CD4-positive, alpha-beta T cell treated with Interferon gamma for 1 hour (primary cell): ENCODE results near the gene SPEF2.

Experiments
- DNase-seq: peaks from one replicate; pipeline ENCODE4 v3.0.0-alpha.2; 2020

Gene SPEF2

DNA sequence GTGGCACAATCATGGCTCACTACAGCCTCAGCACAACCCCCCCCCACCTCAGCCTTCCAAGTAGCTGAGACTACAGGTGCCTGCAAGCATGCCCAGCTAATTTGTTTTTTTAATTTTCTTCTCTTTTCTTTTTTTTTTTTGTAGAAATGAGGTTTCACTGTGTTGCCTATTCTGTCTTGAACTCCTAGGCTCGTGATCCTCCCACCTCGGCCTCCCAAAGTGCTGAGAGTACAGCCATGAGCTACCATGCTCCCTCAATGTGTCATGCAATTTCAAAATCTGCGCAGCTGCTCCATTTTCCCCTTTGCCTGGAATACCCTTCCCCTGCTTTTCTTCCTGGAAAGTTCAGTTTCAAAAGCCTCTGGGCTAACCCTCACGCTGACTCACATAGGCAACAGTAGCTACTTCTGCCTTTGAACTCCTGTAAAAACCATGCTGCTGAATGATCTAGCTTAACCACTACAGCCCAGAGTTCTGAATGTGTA, 168.0 kb downstream of the SPEF2 start:
- DNase-seq, result no peak

DNA sequence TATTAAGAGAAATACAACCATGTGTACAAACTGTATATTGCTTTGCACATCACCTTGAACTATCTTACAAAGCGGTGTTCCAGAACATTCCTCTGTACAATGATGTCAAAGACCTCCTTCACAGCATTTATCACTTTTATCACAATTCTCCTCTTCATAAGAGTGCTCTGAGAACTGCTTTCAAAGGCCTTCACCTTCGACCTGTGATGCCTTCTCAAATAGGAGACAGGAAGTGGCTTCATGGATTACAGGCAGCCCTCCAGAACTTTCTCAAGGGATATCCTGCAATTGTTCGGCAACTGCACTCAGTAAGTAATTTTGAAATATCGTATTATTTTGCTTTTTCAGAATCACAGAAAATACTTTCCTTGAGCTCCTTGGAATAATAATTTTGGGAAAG, 171.1 kb downstream of the SPEF2 start:
- no peak for DNase-seq

DNA sequence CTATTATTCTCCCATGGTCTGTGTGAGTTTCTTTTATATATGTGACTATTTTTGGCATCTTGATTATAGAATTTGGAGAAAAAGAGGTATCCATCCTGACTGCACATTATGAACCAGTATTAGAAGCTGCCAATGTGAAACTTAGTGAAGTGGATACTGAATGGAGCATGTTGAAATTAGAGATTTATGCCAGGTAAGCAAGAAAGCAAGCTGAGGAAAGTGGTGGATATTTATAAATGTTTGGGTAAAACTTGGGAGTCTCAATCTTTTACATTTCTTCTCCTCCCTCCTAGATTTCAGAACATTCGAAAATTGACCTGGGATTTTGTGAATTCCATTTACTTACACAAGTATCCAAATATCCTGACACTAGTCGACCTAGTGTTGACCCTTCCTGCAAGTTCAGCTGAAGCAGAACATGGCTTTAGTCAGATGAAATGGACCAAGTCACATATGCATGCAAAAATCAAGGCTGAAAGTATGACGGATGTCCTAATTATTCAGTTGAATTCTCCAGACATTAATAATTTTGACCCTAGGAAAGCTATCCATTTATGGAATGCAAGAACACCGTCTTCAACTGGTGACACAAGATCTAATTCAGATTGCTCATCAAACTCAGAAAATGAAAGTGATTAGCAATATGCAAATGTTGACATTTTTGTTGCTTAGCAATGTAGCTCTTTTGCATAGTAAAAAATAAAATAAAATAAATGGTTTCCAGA, 172.2 kb downstream of the SPEF2 start:
- no peak for DNase-seq

DNA sequence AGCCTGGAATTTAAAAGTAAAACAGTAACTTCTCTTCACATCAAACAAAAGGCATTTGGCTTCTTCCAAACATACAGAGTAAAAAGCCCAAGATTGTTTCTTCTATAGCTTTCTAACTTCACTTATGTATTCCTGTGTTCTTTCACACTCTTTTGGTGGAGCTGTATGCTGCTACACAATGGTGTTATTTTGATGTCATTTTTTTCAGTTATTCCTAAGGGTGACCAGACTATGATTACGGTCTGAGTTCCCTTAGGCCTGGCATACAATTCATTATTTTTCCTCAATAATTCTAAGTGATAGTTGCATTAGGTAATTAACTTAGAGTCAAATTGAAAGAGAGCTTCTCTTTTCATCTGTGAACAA, 172.8 kb downstream of the SPEF2 start:
- no peak for DNase-seq

DNA sequence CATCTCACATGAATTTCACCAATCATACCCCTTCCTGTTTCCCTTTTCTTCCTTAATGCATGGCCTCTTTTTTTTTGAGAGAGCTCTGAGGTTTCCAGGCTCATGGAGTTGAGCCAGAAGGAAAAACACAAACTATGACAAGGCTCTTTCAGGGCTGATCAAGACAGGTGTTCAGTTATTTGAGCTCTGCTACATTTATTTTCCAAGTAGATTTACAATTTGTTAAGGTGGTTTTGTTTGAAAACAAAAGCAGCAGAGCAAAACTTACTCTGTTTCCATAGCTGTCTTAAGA, 176.6 kb downstream of the SPEF2 start:
- no peak for DNase-seq

DNA sequence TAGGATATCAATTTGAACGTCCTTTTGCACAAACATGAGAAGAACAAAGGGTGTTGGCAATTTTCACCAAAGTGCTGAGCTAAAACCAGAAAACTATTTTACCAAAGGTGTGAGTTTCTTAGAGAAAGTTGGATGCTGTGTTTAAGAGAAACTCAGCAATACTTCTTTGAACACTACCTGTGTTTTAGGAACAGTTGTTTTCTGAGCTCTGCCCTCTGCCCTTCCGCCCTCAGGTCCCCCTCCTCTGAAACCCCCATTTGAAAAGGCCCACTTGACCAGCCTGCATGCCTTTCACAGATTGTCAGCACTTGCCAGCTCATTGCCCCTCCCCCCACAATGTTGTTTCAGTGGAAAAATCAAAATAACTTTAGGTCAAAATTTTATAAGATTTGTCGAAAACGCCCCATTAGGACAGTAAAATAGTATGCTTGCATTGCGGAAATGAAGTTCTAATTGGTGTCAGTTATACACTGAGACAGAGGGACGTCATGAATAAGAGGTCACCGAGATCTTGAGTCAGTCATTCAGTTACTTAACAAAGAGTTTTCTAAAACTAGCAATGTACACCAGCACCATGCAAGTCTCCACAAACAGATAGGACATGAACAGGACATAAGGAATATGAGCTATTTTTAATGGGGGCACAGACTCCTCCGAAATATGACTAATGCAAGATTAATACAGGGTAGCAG, 177.2 kb downstream of the SPEF2 start:
- no peak for DNase-seq

DNA sequence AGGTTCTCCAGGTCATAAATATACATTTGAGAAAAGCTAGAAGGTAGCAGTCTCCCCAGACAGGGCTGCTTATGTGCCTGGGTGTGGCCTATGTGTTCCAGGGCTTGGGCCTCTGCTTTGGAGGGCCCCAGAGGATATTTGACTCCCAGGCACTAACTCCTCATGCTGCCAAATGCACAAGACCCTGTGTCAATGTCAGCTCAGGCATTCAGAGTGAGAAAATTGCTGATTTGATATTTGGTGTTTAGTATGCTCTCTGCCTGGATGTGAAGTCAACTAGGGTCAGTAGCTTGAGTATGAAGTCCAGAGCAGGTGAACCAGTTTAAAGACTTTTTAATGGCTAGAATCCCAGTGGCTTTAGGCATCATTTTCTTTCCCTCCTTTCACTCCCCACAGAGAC, 181.5 kb downstream of the SPEF2 start:
- DNase-seq, result no peak

DNA sequence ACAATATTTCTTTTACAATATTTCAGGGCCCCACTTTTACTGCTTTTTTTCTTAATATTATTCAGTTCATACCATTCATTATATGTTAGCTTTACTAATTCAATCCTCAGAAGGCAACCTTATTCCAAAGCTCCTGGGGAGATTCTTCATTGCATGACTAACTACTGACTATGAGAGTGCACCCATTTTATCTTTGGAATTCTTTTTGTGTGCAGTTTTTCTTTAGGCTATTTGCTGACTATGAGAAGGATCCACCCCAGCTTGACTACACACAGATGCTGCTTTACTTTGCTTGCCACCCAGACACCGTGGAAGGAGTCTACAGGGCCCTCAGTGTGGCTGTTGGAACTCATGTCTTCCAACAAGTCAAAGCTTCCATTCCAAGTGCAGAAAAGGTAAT, 182.1 kb downstream of the SPEF2 start:
- no peak for DNase-seq

DNA sequence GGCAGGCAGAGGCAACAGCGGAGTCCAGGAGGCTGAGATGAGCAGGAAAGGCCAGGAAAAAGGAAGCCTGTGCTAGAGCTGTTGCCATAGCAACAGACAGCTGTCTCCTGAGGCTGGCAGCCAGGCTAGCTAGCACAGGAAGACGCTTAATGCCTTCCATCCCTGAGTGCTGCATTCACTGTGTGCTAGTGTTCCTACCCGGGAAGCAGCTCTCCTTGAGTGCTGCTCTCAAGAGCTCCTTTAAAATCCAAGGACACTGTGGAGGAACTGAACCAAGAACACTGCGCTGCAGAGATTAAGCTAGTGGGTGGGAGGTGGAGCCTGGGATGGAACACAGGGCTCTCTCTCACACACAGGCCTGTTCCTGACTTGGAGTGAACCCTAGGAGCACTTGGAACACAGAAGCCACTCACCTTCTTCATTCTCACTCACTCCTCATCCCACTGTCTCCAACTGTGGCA, 185.6 kb downstream of the SPEF2 start:
- DNase-seq, result no peak

DNA sequence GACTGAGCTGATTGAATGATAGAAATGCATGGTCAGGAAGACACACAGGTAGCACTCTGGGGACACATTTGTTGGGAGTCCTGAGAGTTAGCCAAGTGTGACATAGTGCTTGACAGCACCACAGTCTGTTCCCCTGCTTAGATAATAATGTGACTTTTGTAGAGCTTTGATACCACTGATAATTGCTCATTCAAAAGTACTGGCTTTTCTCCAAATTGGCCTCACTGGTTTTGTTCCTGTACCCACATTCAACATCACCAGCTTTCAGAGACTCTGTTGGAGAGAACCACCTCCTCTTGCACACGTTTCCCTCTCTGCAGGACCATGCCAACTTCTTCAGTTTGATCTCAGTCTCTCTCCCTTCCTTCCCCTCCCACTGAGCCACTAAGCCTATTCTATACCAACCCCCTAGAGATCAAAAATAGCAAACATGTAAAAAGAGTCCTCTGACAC, 186.6 kb downstream of the SPEF2 start:
- no peak for DNase-seq

DNA sequence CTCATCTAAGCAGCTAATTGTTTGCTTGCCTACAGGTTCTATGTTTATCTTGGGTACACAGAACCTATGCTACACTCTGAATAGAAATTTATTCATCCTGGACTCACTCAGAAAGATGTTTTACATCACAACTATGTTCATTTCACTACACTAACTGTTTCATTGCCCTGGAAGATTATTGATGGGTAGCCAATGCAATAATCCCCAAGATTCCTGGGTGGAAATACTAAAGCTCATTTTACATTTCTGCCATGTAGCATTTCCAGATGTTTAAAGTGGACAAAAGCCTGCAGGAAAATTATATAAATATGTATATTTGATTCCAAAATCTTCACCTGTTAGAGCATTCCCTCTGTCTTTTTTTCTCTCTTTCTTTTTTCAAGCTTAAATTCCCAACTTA, 187.2 kb downstream of the SPEF2 start:
- DNase-seq, result no peak

DNA sequence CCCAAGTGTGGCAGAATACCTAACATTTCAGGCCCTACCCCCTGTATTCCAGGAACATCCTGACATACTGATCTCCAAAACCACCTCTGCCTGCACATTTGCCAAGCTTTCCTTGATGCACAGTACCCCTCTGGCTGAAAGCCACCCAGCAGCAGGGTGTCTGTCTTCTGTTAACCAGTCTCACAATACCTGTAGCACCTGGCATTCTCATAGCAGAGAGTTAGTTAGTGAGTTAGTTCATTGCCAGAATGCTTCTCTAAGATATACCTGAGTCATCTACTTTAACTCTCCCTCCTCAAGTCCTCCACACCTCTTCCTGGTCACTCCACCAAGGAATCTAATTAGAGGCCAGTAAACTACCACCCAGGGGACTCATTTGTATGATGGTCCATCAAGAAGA, 192.9 kb downstream of the SPEF2 start:
- DNase-seq, result no peak

DNA sequence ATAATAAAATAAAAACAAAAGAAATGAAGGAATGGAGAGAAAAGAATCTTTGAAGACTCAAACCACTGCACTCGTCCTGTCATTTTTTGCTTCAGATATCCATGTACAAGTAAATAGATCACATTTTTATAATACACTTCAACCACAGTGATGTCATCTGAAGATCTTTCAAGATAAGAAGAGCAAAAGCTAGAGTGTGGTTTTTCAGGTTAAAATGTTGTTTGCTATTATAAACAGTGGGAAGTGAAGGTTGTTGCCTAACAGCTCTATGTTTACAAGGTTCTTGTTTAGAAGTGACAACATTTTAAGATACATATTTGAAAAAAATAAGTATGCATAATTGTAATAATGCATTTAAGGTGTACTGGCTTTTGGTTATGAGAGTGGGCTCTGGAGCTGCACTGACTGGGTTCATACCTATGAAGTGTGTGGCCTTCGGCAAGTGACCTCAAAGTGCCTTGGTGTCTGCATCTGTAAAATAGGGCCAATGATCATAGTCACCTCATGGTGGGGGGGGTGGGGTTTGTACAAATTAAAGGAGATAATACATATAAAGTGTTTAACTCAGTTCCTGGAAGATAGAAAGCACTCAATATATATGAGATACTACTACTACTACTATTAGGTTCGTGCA, 193.6 kb downstream of the SPEF2 start:
- peak; percentile 27 for DNase-seq

DNA sequence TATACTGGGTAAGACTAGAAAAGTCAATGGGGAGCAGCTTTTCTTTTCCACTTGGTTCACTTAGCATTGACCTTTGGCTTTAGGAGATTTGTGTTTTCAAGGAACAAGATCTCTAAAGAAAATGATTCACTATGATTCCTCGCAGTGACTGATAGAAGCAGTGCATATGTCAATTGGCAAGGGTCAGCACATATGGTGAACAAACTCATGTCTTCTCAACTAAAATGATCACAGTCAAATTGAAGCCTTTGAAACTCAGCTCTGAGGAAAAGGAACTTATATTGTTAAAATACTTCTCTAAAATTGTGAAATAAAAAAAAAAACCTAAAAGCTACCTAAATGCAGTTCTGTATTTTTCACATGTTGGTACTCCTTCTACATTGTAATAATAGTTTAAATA, 195.9 kb downstream of the SPEF2 start:
- DNase-seq, result no peak

DNA sequence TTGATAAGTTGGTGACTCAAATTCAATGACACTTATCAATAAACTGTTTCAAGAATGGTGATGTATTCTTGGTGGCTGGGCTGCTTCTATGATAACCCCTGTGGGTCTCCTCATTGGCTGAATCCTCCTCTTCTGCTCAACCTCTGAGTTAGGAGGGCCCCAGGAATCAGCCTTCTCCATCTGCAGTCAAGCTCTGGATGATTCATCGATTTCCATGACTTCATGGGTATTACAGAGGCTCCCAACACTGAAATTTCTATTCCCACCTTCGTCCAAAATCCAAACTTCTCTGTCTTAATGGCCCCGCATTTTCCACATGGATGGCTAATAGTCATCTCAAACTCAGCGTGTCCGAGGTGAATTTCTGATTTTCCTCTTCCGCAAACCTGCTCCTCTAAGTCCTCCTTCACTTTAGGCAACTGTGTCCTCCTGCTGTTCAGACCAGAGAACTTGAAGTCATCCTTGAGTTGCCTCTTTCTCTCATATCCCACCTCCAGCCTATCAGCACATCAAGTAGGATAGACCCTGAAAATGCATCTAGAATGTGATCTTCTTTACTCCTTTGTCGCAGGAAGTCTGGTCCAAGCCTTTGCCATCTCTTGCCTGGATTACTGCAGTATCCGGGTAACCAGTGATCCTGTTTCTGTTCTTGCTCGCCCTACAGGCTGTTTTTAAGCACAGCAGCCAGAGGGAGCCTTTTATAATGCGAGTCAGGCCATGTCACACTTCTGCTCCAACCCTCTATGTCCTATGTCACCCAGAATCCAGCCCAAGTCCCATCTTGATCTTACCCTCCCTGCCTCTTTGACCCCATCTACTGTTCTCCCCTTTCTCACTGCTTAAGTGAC, 197.7 kb downstream of the SPEF2 start:
- peak; percentile 22 for DNase-seq

DNA sequence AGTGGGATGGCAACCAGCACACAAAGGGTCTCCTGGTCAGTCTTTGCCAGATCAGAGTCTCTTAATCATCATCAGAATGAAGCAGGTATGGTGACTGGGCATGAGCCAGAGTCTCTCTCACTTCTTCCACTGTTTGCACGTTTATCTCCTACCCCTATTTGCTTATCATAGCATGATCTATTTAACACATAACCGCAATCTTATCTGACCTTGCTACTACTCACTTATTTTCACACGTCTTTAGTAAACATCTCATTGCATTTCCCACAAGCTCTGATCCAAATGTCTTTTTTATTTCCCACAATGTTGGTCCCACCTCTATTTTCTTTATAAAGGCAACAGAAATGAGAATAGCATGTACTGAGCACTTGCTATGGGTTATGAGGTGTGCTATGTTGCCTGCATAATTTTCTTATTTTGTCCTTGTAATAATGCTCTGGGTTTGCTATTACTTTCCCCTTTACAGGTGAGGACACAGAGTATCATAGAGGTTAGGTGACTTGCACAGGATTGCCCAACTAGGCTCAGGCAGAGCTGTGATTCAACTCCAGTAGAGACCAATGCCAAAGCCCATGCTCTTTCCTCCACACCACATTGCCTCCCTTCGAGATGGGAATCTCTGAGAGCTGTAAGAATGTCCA, 199.3 kb downstream of the SPEF2 start:
- DNase-seq, result no peak

DNA sequence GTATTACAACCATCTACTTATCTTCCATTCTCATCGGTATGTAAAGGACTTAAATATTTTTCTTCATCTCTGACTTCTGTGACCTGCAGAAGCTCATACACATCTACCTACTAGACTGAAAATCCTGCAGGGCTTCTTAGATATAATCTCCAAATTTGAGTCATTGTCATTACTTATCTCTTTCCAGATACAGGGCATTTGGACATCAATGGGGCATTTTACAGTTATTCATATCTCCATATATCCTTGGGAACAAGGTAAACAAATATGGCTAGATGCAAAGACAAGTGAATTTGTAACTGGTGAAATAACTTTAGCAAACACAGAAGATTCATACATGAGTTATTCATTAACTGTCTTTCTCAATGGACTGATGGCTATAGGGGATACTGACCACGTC, 201.4 kb downstream of the SPEF2 start:
- no peak for DNase-seq

DNA sequence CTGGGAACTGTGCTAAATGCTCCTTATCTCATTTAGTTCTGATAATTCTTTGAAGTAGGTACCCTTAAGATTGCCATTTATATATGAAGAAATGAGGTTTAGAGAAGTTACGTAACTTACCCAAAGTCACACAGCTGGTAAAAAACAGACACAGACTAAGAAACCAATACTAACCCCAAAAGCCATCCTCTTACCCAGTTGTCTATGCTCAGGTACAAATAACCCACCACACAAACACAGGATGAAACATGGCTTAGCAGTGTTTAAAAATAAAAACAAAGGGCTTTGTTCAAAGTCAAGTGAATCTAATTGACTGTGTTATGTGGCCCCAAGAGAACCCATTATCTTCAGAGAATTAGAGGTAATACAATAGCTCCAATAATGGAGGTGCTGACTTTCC, 202.0 kb downstream of the SPEF2 start:
- no peak for DNase-seq

DNA sequence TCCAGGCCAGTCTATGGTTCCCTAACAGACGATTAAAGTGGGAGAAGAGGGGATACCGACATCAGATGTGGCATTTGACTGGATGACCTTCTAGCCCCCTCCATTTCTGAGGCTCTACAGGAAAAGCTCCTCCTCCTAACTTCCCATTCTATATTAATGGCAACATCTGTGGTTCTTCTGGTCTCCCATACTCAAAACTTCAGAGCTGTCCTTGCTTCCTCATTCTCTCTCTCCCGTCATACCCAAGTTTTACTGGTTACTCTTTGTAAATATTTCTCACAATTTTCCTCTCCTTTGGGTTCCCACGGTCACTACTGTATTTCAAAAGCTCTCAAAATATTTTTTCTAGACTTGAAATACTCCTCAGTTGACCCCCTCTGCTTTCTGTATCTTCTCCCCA, 203.1 kb downstream of the SPEF2 start:
- DNase-seq, result no peak

DNA sequence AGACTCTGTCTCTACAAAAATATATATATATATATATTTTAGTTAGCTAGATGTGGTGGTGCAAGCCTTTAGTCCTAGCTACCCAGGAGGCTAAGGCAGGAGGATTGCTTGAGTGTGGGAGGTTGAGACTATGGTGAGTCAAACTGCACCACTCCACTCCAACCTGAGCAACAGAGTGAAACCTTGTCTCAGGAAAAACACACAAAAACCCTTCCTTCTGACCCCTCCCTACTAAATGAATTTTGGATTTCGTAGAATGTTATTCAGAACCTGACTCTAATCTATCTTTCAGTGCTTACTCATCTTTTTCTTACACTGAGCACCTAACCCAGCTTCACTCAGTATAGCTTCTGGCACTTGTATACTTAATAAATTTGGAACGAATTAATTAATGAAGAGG, 203.8 kb downstream of the SPEF2 start:
- no peak for DNase-seq

DNA sequence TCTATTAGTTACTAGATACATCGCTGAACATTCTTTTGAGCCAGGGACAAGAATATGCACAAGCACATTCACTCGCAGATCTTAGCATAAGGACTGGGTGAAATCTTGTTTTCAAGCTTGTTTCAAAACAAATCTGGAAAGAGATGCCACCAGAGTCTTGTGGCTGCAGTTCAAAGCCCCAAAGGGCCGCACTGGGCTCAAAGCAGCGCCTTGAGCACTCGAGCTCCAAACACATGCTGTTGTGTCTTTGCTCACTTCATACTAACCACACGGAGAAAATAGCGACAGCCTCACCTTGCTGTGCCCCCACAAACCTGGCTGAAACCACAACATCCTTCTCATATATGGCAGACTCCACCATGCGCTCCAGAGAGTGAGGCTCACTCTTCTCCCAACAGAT, 204.8 kb downstream of the SPEF2 start:
- DNase-seq, result peak; percentile 55

DNA sequence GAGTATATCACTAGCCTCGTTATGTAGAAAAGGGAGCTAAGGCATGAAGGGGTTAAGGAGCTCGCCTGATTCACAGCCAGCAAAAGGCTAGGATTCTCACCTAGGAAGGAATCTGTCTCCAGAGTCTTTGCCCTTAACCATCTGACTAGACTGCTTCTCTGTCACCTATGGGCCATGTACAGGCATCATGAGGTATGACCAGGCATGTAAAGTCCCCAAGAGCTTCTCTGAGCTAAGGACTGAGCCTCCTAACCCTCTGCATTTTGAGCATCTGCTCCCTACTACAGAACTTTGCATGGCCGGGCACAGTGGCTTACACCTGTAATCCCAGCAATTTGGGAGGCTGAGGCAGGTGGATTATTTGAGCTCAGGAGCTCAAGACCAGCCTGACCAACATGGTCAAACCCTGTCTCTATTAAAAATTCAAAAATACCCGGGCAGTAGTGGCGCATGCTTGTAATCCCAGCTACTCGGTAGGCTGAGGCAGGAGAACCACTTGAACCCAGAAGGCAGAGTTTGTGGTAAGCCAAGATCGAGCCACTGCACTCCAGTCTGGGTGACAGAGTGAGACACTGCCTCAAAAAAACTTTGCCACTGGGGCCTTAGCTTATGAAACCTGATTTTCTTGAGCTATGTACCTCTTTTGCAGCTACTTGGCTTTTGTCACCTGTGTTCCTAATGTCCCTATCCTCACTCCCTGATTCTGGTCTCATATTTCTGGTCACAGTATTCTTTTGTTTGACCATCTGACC, 205.9 kb downstream of the SPEF2 start:
- no peak for DNase-seq
